Fibroblast of mammary gland (primary cell): ENCODE results near the gene MOB2.

ENCODE experiments used
- DNase-seq: peaks from one replicate; pipeline ENCODE4 v3.0.0-alpha.2; 2010; ENCODE audit warnings: low read depth
- H3K4me3 ChIP-seq: 2 replicates; pipeline ENCODE4 v1.5.1; 2011; ENCODE audit warnings: low read depth, mild to moderate bottlenecking, low read length, moderate library complexity; ENCODE audit not compliant: control insufficient read depth
- CTCF ChIP-seq: conservative IDR thresholded peaks from 2 replicates; pipeline ENCODE4 v1.5.1; 2011; ENCODE audit warnings: low read depth, low read length, inconsistent platforms; ENCODE audit not compliant: control insufficient read depth, insufficient read depth

The MOB2 gene

GRCh38 chr11:1531449-1532013 is 45.0 kb upstream of the MOB2 start:
- TF ChIP-seq CTCF: no peak
- DNase-seq: no peak
- no peak overlapping the region for H3K4me3 ChIP-seq

GRCh38 chr11:1530686-1531448 is 44.3 kb upstream of the MOB2 start:
- no peak for DNase-seq
- no peak overlapping the region for H3K4me3 ChIP-seq
- no peak for TF ChIP-seq CTCF

GRCh38 chr11:1529774-1530173 is 43.2 kb upstream of the MOB2 start:
- H3K4me3 ChIP-seq: no peak overlapping the region
- no peak for DNase-seq
- TF ChIP-seq CTCF: no peak

GRCh38 chr11:1529286-1529685 is 42.7 kb upstream of the MOB2 start:
- H3K4me3 ChIP-seq: no peak overlapping the region
- no peak for TF ChIP-seq CTCF
- DNase-seq: no peak

GRCh38 chr11:1528710-1529109 is 42.1 kb upstream of the MOB2 start:
- DNase-seq: no peak
- no peak for TF ChIP-seq CTCF
- no peak overlapping the region for H3K4me3 ChIP-seq

GRCh38 chr11:1526785-1527184 is 40.2 kb upstream of the MOB2 start:
- DNase-seq: no peak

More at GRCh38 chr11:1526785-1527184, 40.2 kb upstream of the MOB2 start:
- TF ChIP-seq CTCF: no peak
- H3K4me3 ChIP-seq: no peak overlapping the region
